HEK293 (cell line): ENCODE measurements around the gene NFATC1.

Experiments used
- CTCF ChIA-PET: fragments of 350-600 bp; formaldehyde crosslinking; extraction: SDS; loops from one replicate; lab custom pipeline; 2021; ENCODE audit warnings: antibody characterized with exemption; lab: Yijun Ruan, JAX
- POLR2A ChIA-PET: fragments of 300-600 bp; formaldehyde crosslinking; extraction: SDS; loops from one replicate; lab custom pipeline; 2020; ENCODE audit warnings: antibody characterized with exemption, inconsistent platforms; lab: Yijun Ruan, JAX
- H3K27ac ChIP-seq: fragments of 200-500 bp; sonication (Bioruptor generic); 2 replicates; pipeline ENCODE4 v1.5.1; 2014; ENCODE audit warnings: low read depth, low read length, control low read depth, inconsistent platforms; ENCODE audit errors: extremely low read depth
- H3K36me3 ChIP-seq, 2 experiments: fragments of 200-500 bp in 1 of 2; sonication (Bioruptor generic) in 1 of 2; 1 replicate in 1 of 2; 2 replicates in 1 of 2; pipeline ENCODE4 v1.5.1; 2014 to 2017; ENCODE audit warnings: inconsistent platforms in 2 of 2, low read length in 2 of 2; ENCODE audit not compliant: control insufficient read depth in 2 of 2, insufficient read depth in 1 of 2
- H3K4me1 ChIP-seq: fragments of 200-500 bp; sonication (Bioruptor generic); 2 replicates; pipeline ENCODE4 v1.5.1; 2014; ENCODE audit warnings: mild to moderate bottlenecking, low read length, inconsistent platforms; ENCODE audit not compliant: control insufficient read depth, insufficient read depth
- H3K4me3 ChIP-seq: 2 replicates; pipeline ENCODE4 v1.5.1; 2011; ENCODE audit warnings: low read depth, mild to moderate bottlenecking, control low read depth, low read length, moderate library complexity
- H3K9me3 ChIP-seq: fragments of 200-500 bp; sonication (Bioruptor generic); 2 replicates; pipeline ENCODE4 v1.5.1; 2014; ENCODE audit warnings: low read depth, low read length, inconsistent platforms; ENCODE audit not compliant: control insufficient read depth, insufficient read depth
- EGR2 ChIP-seq: fragments of 450-650 bp; formaldehyde crosslinking; IDR thresholded peaks from 2 replicates; pipeline ENCODE4 v1.5.1; 2016; ENCODE audit warnings: low read depth, missing biosample characterization, missing genetic modification characterization
- SP7 ChIP-seq: fragments of 450-650 bp; formaldehyde crosslinking; IDR thresholded peaks from 2 replicates; pipeline ENCODE4 v1.5.1; 2016; ENCODE audit warnings: missing biosample characterization, missing genetic modification characterization
- ZBTB17 ChIP-seq: fragments of 450-650 bp; formaldehyde crosslinking; IDR thresholded peaks from 2 replicates; pipeline ENCODE4 v1.5.1; 2016; ENCODE audit warnings: missing biosample characterization, missing genetic modification characterization
- ZFHX2 ChIP-seq: fragments of 450-650 bp; formaldehyde crosslinking; conservative IDR thresholded peaks from 2 replicates; pipeline ENCODE4 v1.5.1; 2016; ENCODE audit warnings: missing biosample characterization, missing genetic modification characterization
- ZFP3 ChIP-seq: fragments of 450-650 bp; formaldehyde crosslinking; IDR thresholded peaks from 2 replicates; pipeline ENCODE4 v1.5.1; 2016; ENCODE audit warnings: low read depth, missing biosample characterization, missing genetic modification characterization
- ZFP41 ChIP-seq: fragments of 450-650 bp; formaldehyde crosslinking; IDR thresholded peaks from 2 replicates; pipeline ENCODE4 v1.5.1; 2016; ENCODE audit warnings: missing biosample characterization, missing genetic modification characterization, borderline replicate concordance
- ZIC2 ChIP-seq: fragments of 450-650 bp; formaldehyde crosslinking; IDR thresholded peaks from 2 replicates; pipeline ENCODE4 v1.5.1; 2016; ENCODE audit warnings: missing biosample characterization, missing genetic modification characterization
- ZNF324 ChIP-seq: fragments of 450-650 bp; formaldehyde crosslinking; IDR thresholded peaks from 2 replicates; pipeline ENCODE4 v1.5.1; 2016; ENCODE audit warnings: missing biosample characterization, missing genetic modification characterization
- ZNF610 ChIP-seq: fragments of 450-650 bp; formaldehyde crosslinking; IDR thresholded peaks from 2 replicates; pipeline ENCODE4 v1.5.1; 2016; ENCODE audit warnings: missing biosample characterization, missing genetic modification characterization, borderline replicate concordance
- ZNF843 ChIP-seq: fragments of 450-650 bp; formaldehyde crosslinking; IDR thresholded peaks from 2 replicates; pipeline ENCODE4 v1.5.1; 2016; ENCODE audit warnings: missing biosample characterization, missing genetic modification characterization
- TF ChIP-seq, protein P1 (sequence below): fragments of 450-650 bp; formaldehyde crosslinking; IDR thresholded peaks from 2 replicates; pipeline ENCODE4 v1.5.1; 2016; ENCODE audit warnings: missing biosample characterization, missing genetic modification characterization
- TF ChIP-seq, protein P2 (sequence below): fragments of 450-650 bp; formaldehyde crosslinking; IDR thresholded peaks from 2 replicates; pipeline ENCODE4 v1.5.1; 2016; ENCODE audit warnings: missing biosample characterization, missing genetic modification characterization

The NFATC1 gene

DNA sequence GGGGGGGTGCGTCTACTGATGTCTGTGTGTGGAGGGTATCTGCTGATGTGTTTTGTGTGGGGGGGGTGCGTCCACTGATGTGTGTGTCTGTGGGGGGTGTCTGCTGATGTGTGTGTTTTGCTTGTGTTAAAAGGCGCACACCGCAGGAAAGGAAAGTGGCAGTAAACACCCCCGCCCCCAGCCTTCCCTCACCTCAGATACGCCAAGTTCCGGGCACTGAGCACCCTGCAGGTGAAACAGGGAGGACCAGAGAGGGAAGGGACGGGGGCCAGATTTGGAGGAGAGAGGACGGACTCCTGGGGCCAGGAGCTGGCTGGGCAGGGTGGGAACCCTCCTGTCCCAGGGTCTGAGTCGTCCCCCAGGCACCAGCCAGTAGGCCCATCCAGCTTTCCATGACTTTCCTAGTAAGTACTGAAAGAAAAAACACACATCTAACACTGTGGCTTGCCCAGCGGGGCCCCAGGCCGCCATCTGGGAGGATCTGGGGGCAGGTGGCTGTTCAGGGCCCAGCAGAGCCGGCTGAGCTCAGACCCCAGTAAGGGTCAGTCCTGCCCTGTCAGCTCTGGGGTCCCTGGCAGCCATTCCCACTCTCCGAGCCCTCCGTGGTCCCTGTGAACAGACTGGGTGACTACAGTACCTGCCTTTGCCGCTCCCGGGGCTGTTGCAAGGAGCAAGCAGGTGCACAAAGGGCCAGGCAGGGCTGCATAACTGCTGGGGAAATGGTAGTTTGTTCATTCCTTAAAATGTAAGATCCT is 126.9 kb downstream of the NFATC1 start:
- Histone ChIP-seq H3K4me1 (no peaks in the 10 kb centered on the region), H3K4me3 (no peak overlapping the region), H3K27ac (no peak overlapping the region), H3K9me3 (no peaks in the 10 kb centered on the region), H3K36me3 (peaks cover 0 to 3% of the 10 kb centered on the region in 2 experiments; a peak in 1 of 3 replicates)
- ChIA-PET CTCF (interaction anchor here (2.7 kb wide), 1 partner anchor 144 kb away, joined by 10 read pairs; no protein-coding TSS in a partner anchor), POLR2A (no interaction called here)
- TF ChIP-seq, protein P1, sequence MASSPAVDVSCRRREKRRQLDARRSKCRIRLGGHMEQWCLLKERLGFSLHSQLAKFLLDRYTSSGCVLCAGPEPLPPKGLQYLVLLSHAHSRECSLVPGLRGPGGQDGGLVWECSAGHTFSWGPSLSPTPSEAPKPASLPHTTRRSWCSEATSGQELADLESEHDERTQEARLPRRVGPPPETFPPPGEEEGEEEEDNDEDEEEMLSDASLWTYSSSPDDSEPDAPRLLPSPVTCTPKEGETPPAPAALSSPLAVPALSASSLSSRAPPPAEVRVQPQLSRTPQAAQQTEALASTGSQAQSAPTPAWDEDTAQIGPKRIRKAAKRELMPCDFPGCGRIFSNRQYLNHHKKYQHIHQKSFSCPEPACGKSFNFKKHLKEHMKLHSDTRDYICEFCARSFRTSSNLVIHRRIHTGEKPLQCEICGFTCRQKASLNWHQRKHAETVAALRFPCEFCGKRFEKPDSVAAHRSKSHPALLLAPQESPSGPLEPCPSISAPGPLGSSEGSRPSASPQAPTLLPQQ (tag by site-specific recombination): no peak
- no peak for TF ChIP-seq ZNF324 (tag by site-specific recombination)

DNA sequence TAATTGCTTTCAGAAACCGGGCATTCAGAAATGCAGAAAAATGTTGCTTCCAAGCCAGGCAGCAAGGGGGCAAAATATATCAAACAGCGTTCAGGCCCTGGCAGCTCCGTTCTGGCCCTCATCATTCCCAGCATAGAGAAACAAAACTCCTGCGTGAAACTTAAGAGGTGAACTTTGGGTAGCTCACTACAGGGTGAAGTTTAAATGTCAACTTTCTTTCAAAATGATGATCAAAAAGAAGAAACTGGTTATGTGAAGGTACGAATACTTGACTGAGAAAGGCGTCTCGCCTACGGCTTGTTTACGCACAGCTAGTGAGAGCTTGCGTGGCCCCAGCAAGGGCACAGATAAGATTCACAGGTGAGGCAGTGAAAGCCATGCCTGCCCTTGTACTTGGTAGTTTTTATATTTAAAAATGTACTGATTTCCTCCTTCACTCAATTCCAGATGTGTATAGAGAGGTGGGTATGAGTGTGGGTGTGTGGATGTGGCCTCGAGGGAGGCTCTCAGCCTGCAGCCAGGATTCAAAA is 127.5 kb downstream of the NFATC1 start:
- Histone ChIP-seq H3K4me1 (no peaks in the 10 kb centered on the region), H3K9me3 (no peaks in the 10 kb centered on the region), H3K27ac (no peak overlapping the region), H3K36me3 (peaks cover 0 to 10% of the 10 kb centered on the region in 2 experiments; a peak in 1 of 3 replicates), H3K4me3 (no peak overlapping the region)
- POLR2A ChIA-PET: no interaction called here
- no peak for TF ChIP-seq ZFP41
- no peak for TF ChIP-seq SP7 (tag by site-specific recombination)
- no peak for TF ChIP-seq ZFP3 (tag by site-specific recombination)
- no peak for TF ChIP-seq ZNF843 (tag by site-specific recombination)
- TF ChIP-seq ZNF610 (tag by site-specific recombination): no peak
- TF ChIP-seq EGR2 (tag by site-specific recombination): no peak
- TF ChIP-seq ZBTB17 (tag by site-specific recombination): no peak
- TF ChIP-seq, protein P2, sequence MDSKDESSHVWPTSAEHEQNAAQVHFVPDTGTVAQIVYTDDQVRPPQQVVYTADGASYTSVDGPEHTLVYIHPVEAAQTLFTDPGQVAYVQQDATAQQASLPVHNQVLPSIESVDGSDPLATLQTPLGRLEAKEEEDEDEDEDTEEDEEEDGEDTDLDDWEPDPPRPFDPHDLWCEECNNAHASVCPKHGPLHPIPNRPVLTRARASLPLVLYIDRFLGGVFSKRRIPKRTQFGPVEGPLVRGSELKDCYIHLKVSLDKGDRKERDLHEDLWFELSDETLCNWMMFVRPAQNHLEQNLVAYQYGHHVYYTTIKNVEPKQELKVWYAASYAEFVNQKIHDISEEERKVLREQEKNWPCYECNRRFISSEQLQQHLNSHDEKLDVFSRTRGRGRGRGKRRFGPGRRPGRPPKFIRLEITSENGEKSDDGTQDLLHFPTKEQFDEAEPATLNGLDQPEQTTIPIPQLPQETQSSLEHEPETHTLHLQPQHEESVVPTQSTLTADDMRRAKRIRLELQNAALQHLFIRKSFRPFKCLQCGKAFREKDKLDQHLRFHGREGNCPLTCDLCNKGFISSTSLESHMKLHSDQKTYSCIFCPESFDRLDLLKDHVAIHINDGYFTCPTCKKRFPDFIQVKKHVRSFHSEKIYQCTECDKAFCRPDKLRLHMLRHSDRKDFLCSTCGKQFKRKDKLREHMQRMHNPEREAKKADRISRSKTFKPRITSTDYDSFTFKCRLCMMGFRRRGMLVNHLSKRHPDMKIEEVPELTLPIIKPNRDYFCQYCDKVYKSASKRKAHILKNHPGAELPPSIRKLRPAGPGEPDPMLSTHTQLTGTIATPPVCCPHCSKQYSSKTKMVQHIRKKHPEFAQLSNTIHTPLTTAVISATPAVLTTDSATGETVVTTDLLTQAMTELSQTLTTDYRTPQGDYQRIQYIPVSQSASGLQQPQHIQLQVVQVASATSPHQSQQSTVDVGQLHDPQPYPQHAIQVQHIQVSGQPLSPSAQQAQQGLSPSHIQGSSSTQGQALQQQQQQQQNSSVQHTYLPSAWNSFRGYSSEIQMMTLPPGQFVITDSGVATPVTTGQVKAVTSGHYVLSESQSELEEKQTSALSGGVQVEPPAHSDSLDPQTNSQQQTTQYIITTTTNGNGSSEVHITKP (tag by site-specific recombination): no peak
- CTCF ChIA-PET: interaction anchor here (2.7 kb wide), 1 partner anchor 144 kb away, joined by 10 read pairs; no protein-coding TSS in a partner anchor

DNA sequence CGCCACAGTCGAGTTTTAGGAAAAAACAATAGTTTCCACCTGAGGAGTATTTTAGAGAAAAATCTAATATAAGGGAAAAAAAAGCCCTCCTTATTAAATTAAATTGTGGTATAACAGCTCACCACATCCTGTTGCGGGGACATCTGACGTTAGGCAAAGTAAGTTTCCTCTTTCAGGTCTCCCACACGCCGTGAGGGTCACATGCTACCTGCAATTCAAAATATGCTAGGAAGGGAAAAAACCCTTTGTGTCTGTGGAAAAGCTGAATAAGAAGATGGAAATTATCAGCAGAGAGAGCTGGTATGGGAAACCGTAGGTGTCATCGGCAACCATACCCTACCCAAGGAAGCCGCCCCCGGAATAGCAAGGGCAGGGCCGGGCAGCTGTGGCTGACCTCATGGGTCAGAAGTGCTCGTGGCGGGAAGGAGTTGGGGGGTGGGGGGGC is 128.0 kb downstream of the NFATC1 start:
- Histone ChIP-seq H3K36me3 (peaks cover 0 to 11% of the 10 kb centered on the region in 2 experiments; a peak in 1 of 3 replicates), H3K4me3 (no peak overlapping the region), H3K9me3 (no peaks in the 10 kb centered on the region), H3K4me1 (no peaks in the 10 kb centered on the region), H3K27ac (no peak overlapping the region)
- ChIA-PET CTCF (interaction anchor here (0.6 to 2.7 kb wide), 2 partner anchors 145 to 289 kb away, joined by 3 to 10 read pairs; no protein-coding TSS in a partner anchor), POLR2A (no interaction called here)
- TF ChIP-seq ZIC2 (no peak), ZFHX2 (tag by site-specific recombination) (peak; percentile 21; the same call in 1 of the 2 replicates)
